GM23338 (cell line): ENCODE data around the gene FOXRED1. TPM values are rescaled to one million over a fixed set of nuclear protein-coding genes. Genes with fewer than 3 reads are reported as not detected.

Source experiments
- ATAC-seq: fragments of 200-7000 bp; cut with Tn5 transposase; 3 replicates; pipeline ENCODE4 v1.9.1; 2020
- DNase-seq: peaks from one replicate; pipeline ENCODE4 v3.0.0-alpha.2; 2015; ENCODE audit warnings: low spot score
- H2AFZ ChIP-seq: fragments of 200-600 bp; sonication (generic); 2 replicates; pipeline ENCODE4 v1.8.0; 2016; ENCODE audit warnings: antibody characterized with exemption, mild to moderate bottlenecking, moderate library complexity
- H3F3A ChIP-seq: fragments of 200-600 bp; sonication (generic); replicated peaks from 2 replicates; pipeline ENCODE4 v1.8.0; 2017; ENCODE audit warnings: antibody characterized with exemption, mixed run types, low read depth
- H3K27ac ChIP-seq: fragments of 200-600 bp; sonication (generic); 2 replicates; pipeline ENCODE4 v1.6.1; 2016; ENCODE audit warnings: low read depth
- H3K27me3 ChIP-seq: fragments of 200-600 bp; sonication (generic); 2 replicates; pipeline ENCODE4 v1.8.0; 2016; ENCODE audit warnings: mild to moderate bottlenecking, mixed run types, moderate library complexity; ENCODE audit not compliant: insufficient read depth
- H3K36me3 ChIP-seq: fragments of 200-600 bp; sonication (generic); 2 replicates; pipeline ENCODE4 v1.8.0; 2016; ENCODE audit warnings: mild to moderate bottlenecking; ENCODE audit not compliant: insufficient read depth
- H3K4me1 ChIP-seq: fragments of 200-600 bp; sonication (generic); 2 replicates; pipeline ENCODE4 v1.8.0; 2016; ENCODE audit warnings: mild to moderate bottlenecking, moderate library complexity; ENCODE audit not compliant: insufficient read depth
- H3K4me2 ChIP-seq: fragments of 200-600 bp; sonication (generic); 2 replicates; pipeline ENCODE4 v1.7.1; 2017; ENCODE audit warnings: mixed run types
- H3K4me3 ChIP-seq: fragments of 200-600 bp; sonication (generic); 2 replicates; pipeline ENCODE4 v1.6.1; 2016; ENCODE audit warnings: mixed run types
- H3K79me2 ChIP-seq: fragments of 200-600 bp; sonication (generic); replicated peaks from 2 replicates; pipeline ENCODE4 v1.8.0; 2017; ENCODE audit warnings: mild to moderate bottlenecking; ENCODE audit not compliant: insufficient read depth
- H3K9me2 ChIP-seq: fragments of 200-600 bp; sonication (generic); 2 replicates; pipeline ENCODE4 v1.8.0; 2017; ENCODE audit not compliant: insufficient read depth
- H4K20me1 ChIP-seq: fragments of 200-600 bp; sonication (generic); replicated peaks from 2 replicates; pipeline ENCODE4 v1.8.0; 2017; ENCODE audit warnings: mild to moderate bottlenecking; ENCODE audit not compliant: insufficient read depth
- H3K27ac Mint-ChIP-seq: 2 replicates; pipeline ENCODE4 v1.8.0; 2020; ENCODE audit warnings: inconsistent platforms, mild to moderate bottlenecking, moderate library complexity, mixed read lengths
- H3K27me3 Mint-ChIP-seq: 3 replicates; pipeline ENCODE4 v1.8.0; 2022; ENCODE audit warnings: low read depth, mild to moderate bottlenecking, moderate library complexity, mixed read lengths, inconsistent platforms; ENCODE audit not compliant: insufficient read depth, poor library complexity
- H3K36me3 Mint-ChIP-seq: 3 replicates; pipeline ENCODE4 v1.8.0; 2021; ENCODE audit warnings: low read depth, mild to moderate bottlenecking, inconsistent platforms, moderate library complexity, mixed read lengths
- H3K4me1 Mint-ChIP-seq: 3 replicates; pipeline ENCODE4 v1.8.0; 2020; ENCODE audit warnings: mild to moderate bottlenecking, inconsistent platforms, mixed read lengths
- H3K4me3 Mint-ChIP-seq: 3 replicates; pipeline ENCODE4 v1.8.0; 2021; ENCODE audit warnings: moderate library complexity, mild to moderate bottlenecking, inconsistent platforms, mixed read lengths
- H3K9me3 Mint-ChIP-seq: 3 replicates; pipeline ENCODE4 v1.8.0; 2020; ENCODE audit warnings: moderate library complexity, mild to moderate bottlenecking, inconsistent platforms, mixed read lengths
- CREB1 ChIP-seq: fragments of 250-450 bp; sonication (Bioruptor Pico); IDR thresholded peaks from 2 replicates; pipeline ENCODE4 v1.5.0; 2020; ENCODE audit warnings: low read depth, mild to moderate bottlenecking, moderate library complexity
- EZH2 ChIP-seq: fragments of 200-600 bp; sonication (generic); IDR thresholded peaks from one replicate; pipeline ENCODE4 v1.8.0; 2017; ENCODE audit warnings: antibody characterized with exemption, mild to moderate bottlenecking, low read depth; ENCODE audit not compliant: unreplicated experiment
- EZH2phosphoT487 ChIP-seq: fragments of 200-600 bp; sonication (generic); IDR thresholded peaks from one replicate; pipeline ENCODE4 v1.8.1; 2018; ENCODE audit warnings: antibody characterized with exemption; ENCODE audit not compliant: unreplicated experiment
- JUNB ChIP-seq: IDR thresholded peaks from one replicate; pipeline ENCODE4 v1.6.1; 2016; ENCODE audit warnings: antibody characterized with exemption; ENCODE audit not compliant: unreplicated experiment
- NANOG ChIP-seq: IDR thresholded peaks from 2 replicates; pipeline ENCODE4 v1.6.1; 2016; ENCODE audit warnings: antibody characterized with exemption, borderline replicate concordance
- POLR2AphosphoS5 ChIP-seq: IDR thresholded peaks from 2 replicates; pipeline ENCODE4 v1.6.1; 2016; ENCODE audit warnings: antibody characterized with exemption, low read depth
- REST ChIP-seq: IDR thresholded peaks from one replicate; pipeline ENCODE4 v1.6.1; 2018; ENCODE audit warnings: antibody characterized with exemption; ENCODE audit not compliant: unreplicated experiment
- STAT1 ChIP-seq: IDR thresholded peaks from one replicate; pipeline ENCODE4 v1.6.1; 2016; ENCODE audit warnings: antibody characterized with exemption; ENCODE audit not compliant: unreplicated experiment
- ZNF114 ChIP-seq: fragments of 250-450 bp; sonication (Bioruptor Pico); IDR thresholded peaks from 2 replicates; pipeline ENCODE4 v1.5.0; 2020; ENCODE audit warnings: mild to moderate bottlenecking, moderate library complexity
- ZNF331 ChIP-seq: fragments of 250-450 bp; sonication (Bioruptor Pico); IDR thresholded peaks from 2 replicates; pipeline ENCODE4 v1.5.0; 2020; ENCODE audit warnings: low read depth, mild to moderate bottlenecking, moderate library complexity
- polyA plus RNA-seq: library from polyadenylated mRNA; unstranded; fragments of >200 nt; fragmentation: Nextera tagmentation; extraction: Ambion mirVana; gene quantifications from 2 replicates; pipeline ENCODE4 v1.2.1, GENCODE V29; 2016
- total RNA-seq: library from RNA; depleted of rRNA; stranded (reverse); fragments of >200 nt; shearing (Covaris generic); gene quantifications from 2 replicates; pipeline ENCODE4 v1.2.3, GENCODE V29; 2014
- TF ChIP-seq, protein P1 (sequence below), 2 experiments: fragments of 200-600 bp in 1 of 2; sonication (generic) in 1 of 2; conservative IDR thresholded peaks; 2 replicates each; pipeline versions ENCODE4 v1.5.1 to v1.6.1; 2016 to 2017; ENCODE audit warnings: antibody characterized with exemption in 2 of 2, low read depth in 2 of 2, mild to moderate bottlenecking in 2 of 2, moderate library complexity in 1 of 2
- TF ChIP-seq, protein P2 (sequence below): IDR thresholded peaks from 2 replicates; pipeline ENCODE4 v1.6.1; 2016; ENCODE audit warnings: antibody characterized with exemption
- TF ChIP-seq, protein P3 (sequence below): fragments of 250-450 bp; sonication (Bioruptor Pico); IDR thresholded peaks from 2 replicates; pipeline ENCODE4 v1.5.0; 2020; ENCODE audit warnings: mild to moderate bottlenecking, moderate library complexity

The FOXRED1 gene
- total and polyA plus RNA-seq, 2 experiments from 2014 or later: 25.2 to 59.2 TPM

- Mint-ChIP-seq H3K9me3 (no peaks in the 10 kb centered on the region), H3K4me1 (no peaks in the 10 kb centered on the region), H3K27me3 (no peaks in the 10 kb centered on the region), H3K27ac (no peak overlapping the region), H3K4me3 (no peak overlapping the region), H3K36me3 (peaks cover 13% of the 10 kb centered on the region)
- Histone ChIP-seq H3F3A (no peaks in the 10 kb centered on the region), H4K20me1 (no peaks in the 10 kb centered on the region), H3K36me3 (no peaks in the 10 kb centered on the region), H2AFZ (no peak overlapping the region), H3K27me3 (no peaks in the 10 kb centered on the region), H3K4me2 (no peak overlapping the region), H3K27ac (no peak overlapping the region), H3K4me1 (no peaks in the 10 kb centered on the region), H3K79me2 (no peaks in the 10 kb centered on the region; the same call in 1 of the 2 replicates), H3K9me2 (no peaks in the 10 kb centered on the region), H3K4me3 (no peak overlapping the region)
- ATAC-seq: no peak
- no peak for DNase-seq
- no peak for TF ChIP-seq NANOG
- TF ChIP-seq POLR2AphosphoS5: no peak
- TF ChIP-seq, protein P1, sequence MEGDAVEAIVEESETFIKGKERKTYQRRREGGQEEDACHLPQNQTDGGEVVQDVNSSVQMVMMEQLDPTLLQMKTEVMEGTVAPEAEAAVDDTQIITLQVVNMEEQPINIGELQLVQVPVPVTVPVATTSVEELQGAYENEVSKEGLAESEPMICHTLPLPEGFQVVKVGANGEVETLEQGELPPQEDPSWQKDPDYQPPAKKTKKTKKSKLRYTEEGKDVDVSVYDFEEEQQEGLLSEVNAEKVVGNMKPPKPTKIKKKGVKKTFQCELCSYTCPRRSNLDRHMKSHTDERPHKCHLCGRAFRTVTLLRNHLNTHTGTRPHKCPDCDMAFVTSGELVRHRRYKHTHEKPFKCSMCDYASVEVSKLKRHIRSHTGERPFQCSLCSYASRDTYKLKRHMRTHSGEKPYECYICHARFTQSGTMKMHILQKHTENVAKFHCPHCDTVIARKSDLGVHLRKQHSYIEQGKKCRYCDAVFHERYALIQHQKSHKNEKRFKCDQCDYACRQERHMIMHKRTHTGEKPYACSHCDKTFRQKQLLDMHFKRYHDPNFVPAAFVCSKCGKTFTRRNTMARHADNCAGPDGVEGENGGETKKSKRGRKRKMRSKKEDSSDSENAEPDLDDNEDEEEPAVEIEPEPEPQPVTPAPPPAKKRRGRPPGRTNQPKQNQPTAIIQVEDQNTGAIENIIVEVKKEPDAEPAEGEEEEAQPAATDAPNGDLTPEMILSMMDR (conservative IDR thresholded peaks at IDR 0.05; ENCODE audit: low read depth in 2 of 2): no peak
- no peak for TF ChIP-seq EZH2
- TF ChIP-seq JUNB: no peak
- TF ChIP-seq, protein P2, sequence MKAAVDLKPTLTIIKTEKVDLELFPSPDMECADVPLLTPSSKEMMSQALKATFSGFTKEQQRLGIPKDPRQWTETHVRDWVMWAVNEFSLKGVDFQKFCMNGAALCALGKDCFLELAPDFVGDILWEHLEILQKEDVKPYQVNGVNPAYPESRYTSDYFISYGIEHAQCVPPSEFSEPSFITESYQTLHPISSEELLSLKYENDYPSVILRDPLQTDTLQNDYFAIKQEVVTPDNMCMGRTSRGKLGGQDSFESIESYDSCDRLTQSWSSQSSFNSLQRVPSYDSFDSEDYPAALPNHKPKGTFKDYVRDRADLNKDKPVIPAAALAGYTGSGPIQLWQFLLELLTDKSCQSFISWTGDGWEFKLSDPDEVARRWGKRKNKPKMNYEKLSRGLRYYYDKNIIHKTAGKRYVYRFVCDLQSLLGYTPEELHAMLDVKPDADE: no peak
- TF ChIP-seq CREB1 (CRISPR knock-in tag): no peak
- no peak for TF ChIP-seq ZNF331 (CRISPR knock-in tag)
- no peak for TF ChIP-seq ZNF114 (CRISPR knock-in tag)
- TF ChIP-seq STAT1: no peak
- TF ChIP-seq, protein P3, sequence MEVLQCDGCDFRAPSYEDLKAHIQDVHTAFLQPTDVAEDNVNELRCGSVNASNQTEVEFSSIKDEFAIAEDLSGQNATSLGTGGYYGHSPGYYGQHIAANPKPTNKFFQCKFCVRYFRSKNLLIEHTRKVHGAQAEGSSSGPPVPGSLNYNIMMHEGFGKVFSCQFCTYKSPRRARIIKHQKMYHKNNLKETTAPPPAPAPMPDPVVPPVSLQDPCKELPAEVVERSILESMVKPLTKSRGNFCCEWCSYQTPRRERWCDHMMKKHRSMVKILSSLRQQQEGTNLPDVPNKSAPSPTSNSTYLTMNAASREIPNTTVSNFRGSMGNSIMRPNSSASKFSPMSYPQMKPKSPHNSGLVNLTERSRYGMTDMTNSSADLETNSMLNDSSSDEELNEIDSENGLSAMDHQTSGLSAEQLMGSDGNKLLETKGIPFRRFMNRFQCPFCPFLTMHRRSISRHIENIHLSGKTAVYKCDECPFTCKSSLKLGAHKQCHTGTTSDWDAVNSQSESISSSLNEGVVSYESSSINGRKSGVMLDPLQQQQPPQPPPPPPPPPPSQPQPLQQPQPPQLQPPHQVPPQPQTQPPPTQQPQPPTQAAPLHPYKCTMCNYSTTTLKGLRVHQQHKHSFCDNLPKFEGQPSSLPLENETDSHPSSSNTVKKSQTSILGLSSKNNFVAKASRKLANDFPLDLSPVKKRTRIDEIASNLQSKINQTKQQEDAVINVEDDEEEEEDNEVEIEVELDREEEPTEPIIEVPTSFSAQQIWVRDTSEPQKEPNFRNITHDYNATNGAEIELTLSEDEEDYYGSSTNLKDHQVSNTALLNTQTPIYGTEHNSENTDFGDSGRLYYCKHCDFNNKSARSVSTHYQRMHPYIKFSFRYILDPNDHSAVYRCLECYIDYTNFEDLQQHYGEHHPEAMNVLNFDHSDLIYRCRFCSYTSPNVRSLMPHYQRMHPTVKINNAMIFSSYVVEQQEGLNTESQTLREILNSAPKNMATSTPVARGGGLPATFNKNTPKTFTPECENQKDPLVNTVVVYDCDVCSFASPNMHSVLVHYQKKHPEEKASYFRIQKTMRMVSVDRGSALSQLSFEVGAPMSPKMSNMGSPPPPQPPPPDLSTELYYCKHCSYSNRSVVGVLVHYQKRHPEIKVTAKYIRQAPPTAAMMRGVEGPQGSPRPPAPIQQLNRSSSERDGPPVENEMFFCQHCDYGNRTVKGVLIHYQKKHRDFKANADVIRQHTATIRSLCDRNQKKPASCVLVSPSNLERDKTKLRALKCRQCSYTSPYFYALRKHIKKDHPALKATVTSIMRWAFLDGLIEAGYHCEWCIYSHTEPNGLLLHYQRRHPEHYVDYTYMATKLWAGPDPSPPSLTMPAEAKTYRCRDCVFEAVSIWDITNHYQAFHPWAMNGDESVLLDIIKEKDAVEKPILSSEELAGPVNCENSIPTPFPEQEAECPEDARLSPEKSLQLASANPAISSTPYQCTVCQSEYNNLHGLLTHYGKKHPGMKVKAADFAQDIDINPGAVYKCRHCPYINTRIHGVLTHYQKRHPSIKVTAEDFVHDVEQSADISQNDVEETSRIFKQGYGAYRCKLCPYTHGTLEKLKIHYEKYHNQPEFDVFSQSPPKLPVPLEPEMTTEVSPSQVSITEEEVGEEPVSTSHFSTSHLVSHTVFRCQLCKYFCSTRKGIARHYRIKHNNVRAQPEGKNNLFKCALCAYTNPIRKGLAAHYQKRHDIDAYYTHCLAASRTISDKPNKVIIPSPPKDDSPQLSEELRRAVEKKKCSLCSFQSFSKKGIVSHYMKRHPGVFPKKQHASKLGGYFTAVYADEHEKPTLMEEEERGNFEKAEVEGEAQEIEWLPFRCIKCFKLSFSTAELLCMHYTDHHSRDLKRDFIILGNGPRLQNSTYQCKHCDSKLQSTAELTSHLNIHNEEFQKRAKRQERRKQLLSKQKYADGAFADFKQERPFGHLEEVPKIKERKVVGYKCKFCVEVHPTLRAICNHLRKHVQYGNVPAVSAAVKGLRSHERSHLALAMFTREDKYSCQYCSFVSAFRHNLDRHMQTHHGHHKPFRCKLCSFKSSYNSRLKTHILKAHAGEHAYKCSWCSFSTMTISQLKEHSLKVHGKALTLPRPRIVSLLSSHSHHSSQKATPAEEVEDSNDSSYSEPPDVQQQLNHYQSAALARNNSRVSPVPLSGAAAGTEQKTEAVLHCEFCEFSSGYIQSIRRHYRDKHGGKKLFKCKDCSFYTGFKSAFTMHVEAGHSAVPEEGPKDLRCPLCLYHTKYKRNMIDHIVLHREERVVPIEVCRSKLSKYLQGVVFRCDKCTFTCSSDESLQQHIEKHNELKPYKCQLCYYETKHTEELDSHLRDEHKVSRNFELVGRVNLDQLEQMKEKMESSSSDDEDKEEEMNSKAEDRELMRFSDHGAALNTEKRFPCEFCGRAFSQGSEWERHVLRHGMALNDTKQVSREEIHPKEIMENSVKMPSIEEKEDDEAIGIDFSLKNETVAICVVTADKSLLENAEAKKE: no peak
- TF ChIP-seq REST: no peak
- no peak for TF ChIP-seq EZH2phosphoT487
Observed at GRCh38 chr11:126319374-126319740, 50.4 kb downstream of the FOXRED1 start.
